Lower lobe of right lung (tissue), 2 donors: ENCODE results near the gene ITIH2. TPM values are rescaled to one million over a fixed set of nuclear protein-coding genes. Genes with fewer than 3 reads are reported as not detected.
"Not testable (repeated sequence)": the region's sequence is repeated elsewhere in the genome, so short reads cannot be mapped to it uniquely, and the experiment has no call there.

Experiments
- ATAC-seq, 2 donors: fragments of 200-7000 bp; cut with Tn5 transposase; one replicate each; pipeline ENCODE4 v1.9.1; 2020 to 2022; ENCODE audit warnings: mild to moderate bottlenecking in 2 of 2, moderate library complexity in 2 of 2
- DNase-seq: peaks from one replicate; pipeline ENCODE4 v3.0.0-alpha.2; 2020
- H3K27ac ChIP-seq: fragments of 200-600 bp; one replicate; pipeline ENCODE4 v1.8.0; 2022
- H3K27me3 ChIP-seq: fragments of 200-600 bp; one replicate; pipeline ENCODE4 v1.8.0; 2022; ENCODE audit warnings: low read depth
- H3K36me3 ChIP-seq: fragments of 200-600 bp; one replicate; pipeline ENCODE4 v1.8.0; 2022; ENCODE audit warnings: mild to moderate bottlenecking
- H3K4me1 ChIP-seq: fragments of 200-600 bp; one replicate; pipeline ENCODE4 v1.8.0; 2022
- H3K4me3 ChIP-seq: fragments of 200-600 bp; one replicate; pipeline ENCODE4 v1.8.0; 2022; ENCODE audit warnings: mild to moderate bottlenecking
- H3K9me3 ChIP-seq: fragments of 200-600 bp; one replicate; pipeline ENCODE4 v1.8.0; 2022
- CTCF ChIP-seq: fragments of 200-600 bp; IDR thresholded peaks from one replicate; pipeline ENCODE4 v1.8.0; 2022; ENCODE audit warnings: antibody characterized with exemption, mild to moderate bottlenecking
- intact Hi-C: fragments of 100-400 bp; cut with DNase I; formaldehyde crosslinking; loops from one replicate; pipeline ENCODE4 v1.11.0; 2022
- total RNA-seq: library from RNA; stranded (reverse); fragmentation: NEBNext Ultra II Directional; extraction: Animal tissue kit (Norgen Biotek cat#: 25700); gene quantifications from one replicate; pipeline ENCODE4 v1.2.1, GENCODE V29; 2021
- donor health status: DM: no; HTN: yes; CAD: no; lungs with severe emphysema.

Gene ITIH2
- total RNA-seq, 1 donor from 2014 or later, result 0.32 TPM

DNA sequence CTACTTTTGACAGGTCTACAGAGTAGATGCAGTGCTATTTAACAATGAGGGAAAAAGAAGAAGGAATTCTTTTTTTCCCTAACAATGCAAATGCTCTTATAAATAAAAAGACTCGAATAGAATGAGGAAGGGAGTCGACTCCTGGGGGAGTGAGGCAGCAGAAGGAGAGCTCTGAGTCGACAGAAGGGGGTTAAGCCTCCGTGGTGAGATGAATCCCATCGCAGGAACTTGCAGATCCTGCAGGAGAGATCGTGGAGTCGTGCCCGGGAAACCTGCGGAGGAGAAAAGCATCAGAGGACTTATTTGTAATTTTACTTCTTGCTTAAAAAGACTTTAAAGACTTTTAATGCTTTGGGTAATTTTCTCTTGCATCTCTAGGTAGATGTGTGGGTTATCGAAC is 17.4 kb downstream of the ITIH2 start:
- intact Hi-C loops, result no loop called here
- DNase-seq, result no peak
- Histone ChIP-seq H3K27me3 (no peaks in the 10 kb centered on the region), H3K9me3 (no peaks in the 10 kb centered on the region), H3K27ac (no peak overlapping the region), H3K4me3 (no peak overlapping the region), H3K4me1 (no peaks in the 10 kb centered on the region), H3K36me3 (no peaks in the 10 kb centered on the region)
- no peak for TF ChIP-seq CTCF
- no peak for ATAC-seq

DNA sequence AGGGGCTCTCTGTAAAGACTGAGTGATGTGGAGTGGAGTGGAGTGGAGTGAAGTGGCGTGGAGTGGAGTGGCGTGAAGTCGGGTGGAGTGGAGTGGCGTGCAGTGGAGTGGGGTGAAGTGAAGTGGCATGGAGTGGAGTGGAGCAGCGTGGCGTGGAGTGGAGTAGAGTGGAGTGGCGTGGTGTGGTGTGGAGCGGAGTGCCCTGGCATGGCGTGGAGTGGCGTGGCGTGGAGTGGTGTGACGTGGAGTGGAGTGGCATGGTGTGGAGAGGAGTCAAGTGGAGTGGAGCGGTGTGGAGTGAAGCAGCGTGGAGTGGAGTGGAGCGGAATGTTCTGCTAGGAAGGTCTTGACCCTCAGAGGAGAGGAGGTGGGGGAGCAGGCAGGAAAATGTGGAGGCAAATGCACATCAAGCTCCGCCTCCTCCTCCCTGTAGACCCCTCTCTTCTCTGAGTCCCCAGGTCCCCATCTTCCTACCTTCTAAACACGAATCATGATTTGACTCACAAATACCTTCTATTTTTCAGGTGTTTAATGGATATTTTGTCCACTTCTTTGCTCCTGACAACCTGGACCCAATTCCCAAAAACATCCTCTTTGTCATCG is 19.9 kb downstream of the ITIH2 start:
- no peaks in the 10 kb centered on the region for H3K27me3 ChIP-seq
- H3K27ac ChIP-seq, result no peak overlapping the region
- no peaks in the 10 kb centered on the region for H3K4me1 ChIP-seq
- no peaks in the 10 kb centered on the region for H3K9me3 ChIP-seq
- TF ChIP-seq CTCF, result no peak
- ATAC-seq (peak in 1 of 2 donors; percentile 49), DNase-seq (no peak)
- H3K4me3 ChIP-seq, result no peak overlapping the region
- intact Hi-C loops, result no loop called here
- H3K36me3 ChIP-seq, result no peaks in the 10 kb centered on the region

DNA sequence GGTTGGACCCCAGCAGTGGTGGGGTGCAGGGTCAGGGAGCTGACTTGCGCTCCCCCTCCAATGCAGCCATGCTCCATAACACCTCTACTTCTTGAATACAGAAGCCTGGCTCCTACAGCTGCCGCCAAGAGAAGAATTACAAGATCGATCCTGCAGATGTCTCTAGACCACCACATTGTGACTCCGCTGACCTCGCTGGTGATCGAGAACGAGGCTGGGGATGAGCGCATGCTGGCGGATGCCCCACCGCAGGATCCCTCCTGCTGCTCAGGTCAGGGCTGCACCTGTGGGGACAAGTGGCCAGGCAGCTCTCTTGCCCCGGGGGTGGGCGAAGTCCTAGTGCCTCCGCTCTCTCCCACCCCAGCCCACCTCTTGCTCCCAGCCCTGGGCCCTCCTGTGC is 31.7 kb downstream of the ITIH2 start:
- H3K27ac ChIP-seq, result no peak overlapping the region
- no peaks in the 10 kb centered on the region for H3K9me3 ChIP-seq
- DNase-seq (no peak), ATAC-seq (no peak)
- no peaks in the 10 kb centered on the region for H3K4me1 ChIP-seq
- H3K4me3 ChIP-seq, result no peak overlapping the region
- no peak for TF ChIP-seq CTCF
- intact Hi-C loops, result no loop called here
- H3K36me3 ChIP-seq, result no peaks in the 10 kb centered on the region
- H3K27me3 ChIP-seq, result no peaks in the 10 kb centered on the region

DNA sequence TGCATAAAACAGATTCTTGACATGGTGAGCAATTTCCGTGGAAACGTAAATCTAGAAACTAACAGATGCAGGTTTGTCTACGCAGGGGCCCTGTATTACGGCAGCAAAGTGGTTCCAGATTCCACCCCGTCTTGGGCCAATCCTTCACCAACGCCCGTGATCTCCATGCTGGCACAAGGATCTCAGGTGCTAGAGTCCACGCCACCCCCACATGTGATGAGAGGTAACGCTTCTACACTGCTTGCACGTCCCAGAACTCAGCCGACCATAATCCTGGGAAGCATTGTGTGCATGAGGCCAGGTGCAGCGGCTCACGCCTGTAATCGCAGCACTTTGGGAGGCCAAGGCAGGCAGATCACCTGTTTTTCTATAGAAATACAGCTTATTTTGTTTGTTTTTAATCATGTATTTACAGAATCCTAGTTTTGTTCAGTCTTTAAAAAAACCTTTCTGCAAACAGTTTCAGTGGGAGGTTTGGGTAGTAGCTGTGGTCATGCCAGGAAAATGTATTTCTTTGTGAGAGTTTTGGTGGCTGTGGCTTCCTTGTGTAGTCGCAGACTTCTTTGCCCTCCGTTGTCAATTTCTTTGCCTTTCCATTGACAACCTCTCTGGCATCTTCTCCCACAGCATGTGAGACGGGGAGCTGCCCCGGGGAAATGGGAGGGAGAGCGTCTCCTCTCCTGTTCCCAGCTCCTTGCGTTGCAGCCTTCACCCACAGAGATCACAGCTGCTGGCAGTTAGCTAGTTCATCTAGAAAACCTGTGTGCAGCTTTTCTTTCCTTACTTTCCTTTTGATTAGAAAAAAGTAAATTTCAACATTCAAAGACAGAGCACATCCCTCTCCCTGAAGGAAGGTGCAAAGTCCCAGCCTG is 35.7 kb downstream of the ITIH2 start:
- no peak overlapping the region for H3K27ac ChIP-seq
- H3K36me3 ChIP-seq, result no peaks in the 10 kb centered on the region
- H3K4me3 ChIP-seq, result no peak overlapping the region
- no peaks in the 10 kb centered on the region for H3K9me3 ChIP-seq
- intact Hi-C loops, result no loop called here
- DNase-seq (no peak), ATAC-seq (no peak)
- H3K4me1 ChIP-seq, result no peaks in the 10 kb centered on the region
- TF ChIP-seq CTCF, result no peak
- no peaks in the 10 kb centered on the region for H3K27me3 ChIP-seq

GRCh38 chr10:7744307-7744706 is 41.2 kb downstream of the ITIH2 start:
- intact Hi-C loops, result no loop called here
- no peaks in the 10 kb centered on the region for H3K4me1 ChIP-seq
- DNase-seq (no peak), ATAC-seq (no peak)
- H3K9me3 ChIP-seq, result no peaks in the 10 kb centered on the region
- no peaks in the 10 kb centered on the region for H3K36me3 ChIP-seq
- no peak overlapping the region for H3K4me3 ChIP-seq
- no peak for TF ChIP-seq CTCF
- H3K27me3 ChIP-seq, result no peaks in the 10 kb centered on the region
- no peak overlapping the region for H3K27ac ChIP-seq

DNA sequence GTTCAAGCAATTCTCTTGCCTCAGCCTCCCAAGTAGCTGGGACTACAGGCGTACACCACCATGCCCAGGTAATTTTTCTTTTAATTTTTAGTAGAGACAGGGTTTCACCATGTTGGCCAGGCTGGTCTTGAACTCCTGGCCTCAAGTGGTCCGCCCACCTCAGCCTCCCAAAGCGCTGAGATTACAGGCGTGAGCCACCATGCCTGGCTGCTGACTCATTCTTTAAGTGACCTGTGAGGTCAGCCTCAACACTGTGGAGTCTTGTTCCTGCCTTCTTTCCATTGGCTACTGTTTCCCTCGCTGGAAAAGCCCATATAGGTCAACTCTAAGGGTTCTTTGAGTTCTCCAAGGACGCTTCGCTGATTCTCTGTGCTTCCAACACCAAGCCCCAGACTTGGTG is 45.5 kb downstream of the ITIH2 start:
- DNase-seq, H3K4me3 ChIP-seq, H3K9me3 ChIP-seq, H3K4me1 ChIP-seq, H3K27ac ChIP-seq, ATAC-seq, intact Hi-C loops, H3K27me3 ChIP-seq: not testable (repeated sequence)
- H3K36me3 ChIP-seq, result peaks cover 33% of the 10 kb centered on the region
